Endothelial cell of umbilical vein (primary cell): Measurements from ENCODE around the gene POU6F2.

Experiments
- CTCF ChIP-seq, 2 donors: IDR thresholded peaks; 1 replicate in 1 of 2; 2 replicates in 1 of 2; pipeline ENCODE4 v1.5.1; 2011; ENCODE audit warnings: low read length in 2 of 2, mild to moderate bottlenecking in 2 of 2, moderate library complexity in 2 of 2, control low read depth in 1 of 2, inconsistent platforms in 1 of 2, low read depth in 1 of 2; ENCODE audit not compliant: insufficient read depth in 1 of 2; ENCODE audit errors: extremely low read depth in 1 of 2
- POLR2A ChIP-seq: IDR thresholded peaks from 2 replicates; pipeline ENCODE4 v1.6.1; 2012; ENCODE audit warnings: low read depth, mild to moderate bottlenecking, control low read depth, low read length
- POLR2AphosphoS5 ChIP-seq: IDR thresholded peaks from 2 replicates; pipeline ENCODE4 v1.6.1; 2012; ENCODE audit warnings: low read depth, mild to moderate bottlenecking, control low read depth, low read length, moderate library complexity; ENCODE audit not compliant: insufficient read depth

DNA sequence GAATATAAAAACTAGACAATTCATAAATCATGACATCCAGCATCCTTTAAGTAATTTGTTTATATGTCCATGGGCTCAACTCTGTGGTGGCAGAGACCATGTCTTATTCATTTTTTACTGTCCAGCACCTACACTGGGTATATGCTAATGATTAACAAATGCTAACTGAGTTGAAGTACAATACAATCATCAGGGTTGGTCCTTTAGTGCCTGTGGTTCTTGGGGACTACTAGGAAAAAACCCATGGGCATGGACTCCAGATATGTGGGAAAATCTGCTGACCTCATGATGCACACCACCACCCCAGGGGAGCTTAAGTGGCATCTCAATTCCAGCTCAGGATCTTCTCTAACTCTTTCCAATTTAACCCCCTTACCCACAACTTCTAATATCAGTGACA is 503.2 kb downstream of the POU6F2 start:
- TF ChIP-seq POLR2A (no peak), POLR2AphosphoS5 (no peak), CTCF (IDR thresholded peaks at IDR 0.05; ENCODE audit: extremely low read depth in 1 of 2, insufficient read depth in 1 of 2, low read depth in 1 of 2, low read length in 2 of 2) (no peak)
